Measurements from ENCODE around the gene ZFPM1.

The ZFPM1 gene

GRCh38 chr16:88578446-88579313 is 125.6 kb downstream of the ZFPM1 start:
- no peak for DNase-seq

- no peak for DNase-seq
Observed at GRCh38 chr16:88580371-88580770, 127.3 kb downstream of the ZFPM1 start.

GRCh38 chr16:88581033-88581432 is 128.0 kb downstream of the ZFPM1 start:
- no peak for DNase-seq

GRCh38 chr16:88582912-88583575 is 130.0 kb downstream of the ZFPM1 start:
- DNase-seq: no peak

- no peak for DNase-seq
Observed at GRCh38 chr16:88584676-88585075, 131.6 kb downstream of the ZFPM1 start.

- no peak for DNase-seq
Observed at GRCh38 chr16:88585269-88585668, 132.2 kb downstream of the ZFPM1 start.

- no peak for DNase-seq
Observed at GRCh38 chr16:88585927-88586581, 133.0 kb downstream of the ZFPM1 start.

All from NCI-H1417 treated with DMSO at 0.1 percent for 48 hours (cell line).